T-cell (primary cell): Measurements from ENCODE around the gene C14orf119. TPM values are rescaled to one million over a fixed set of nuclear protein-coding genes. Genes with fewer than 3 reads are reported as not detected.

Experiments used
- ATAC-seq, 4 experiments: fragments of 200-7000 bp in 3 of 4; fragments of 150-1000 bp in 1 of 4; cut with Tn5 transposase; replicated peaks in 1 of 4; 1 replicate in 3 of 4; 2 replicates in 1 of 4; pipeline ENCODE4 v1.10.0; 2021; ENCODE audit warnings: moderate library complexity in 3 of 4, mild to moderate bottlenecking in 2 of 4, moderate number of reproducible peaks in 1 of 4
- CTCF ChIA-PET, 2 donors: fragments of 300-600 bp; sonication (Branson Sonifier 250); formaldehyde crosslinking; loops; one replicate each; lab custom pipeline; 2022; ENCODE audit warnings: antibody characterized with exemption in 2 of 2; lab: Charles Lee
- POLR2A ChIA-PET, 2 donors: fragments of 300-600 bp; sonication (Branson Sonifier 250); formaldehyde crosslinking; loops; one replicate each; lab custom pipeline; 2022; ENCODE audit warnings: antibody characterized with exemption in 2 of 2; lab: Charles Lee
- DNase-seq, 35 experiments: peaks; one replicate each; pipeline versions ENCODE4 v3.0.0 to v3.0.0-alpha.2; 2013 to 2023
- H3K27ac ChIP-seq: one replicate; pipeline ENCODE4 v1.5.1; 2013; ENCODE audit warnings: low read length
- H3K27me3 ChIP-seq, 2 experiments: replicated peaks in 1 of 2; 1 replicate in 1 of 2; 2 replicates in 1 of 2; pipeline versions ENCODE4 v1.6.1 to v1.7.0; 2013; ENCODE audit warnings: low read length in 1 of 2, mixed read lengths in 1 of 2; ENCODE audit not compliant: control insufficient read depth in 2 of 2, insufficient read depth in 2 of 2; ENCODE audit errors: extremely low read depth in 1 of 2
- H3K36me3 ChIP-seq, 2 donors: 1 replicate in 1 of 2; 2 replicates in 1 of 2; pipeline versions ENCODE4 v1.6.1 to v1.7.0; 2013; ENCODE audit warnings: low read length in 1 of 2; ENCODE audit not compliant: control insufficient read depth in 2 of 2, insufficient read depth in 1 of 2; ENCODE audit errors: extremely low read depth in 1 of 2
- H3K4me1 ChIP-seq, 2 experiments: 1 replicate in 1 of 2; 2 replicates in 1 of 2; pipeline versions ENCODE4 v1.6.1 to v1.7.0; 2013; ENCODE audit warnings: low read length in 2 of 2, mixed read lengths in 1 of 2; ENCODE audit not compliant: insufficient read depth in 2 of 2, control insufficient read depth in 1 of 2; ENCODE audit errors: extremely low read depth in 1 of 2
- H3K4me3 ChIP-seq, 2 donors: 1 replicate in 1 of 2; 2 replicates in 1 of 2; pipeline versions ENCODE4 v1.5.1 to v1.7.0; 2013; ENCODE audit warnings: mild to moderate bottlenecking in 2 of 2, low read length in 1 of 2, moderate library complexity in 1 of 2; ENCODE audit not compliant: control insufficient read depth in 1 of 2; ENCODE audit errors: extremely low read depth in 1 of 2
- H3K9me3 ChIP-seq: 2 replicates; pipeline ENCODE4 v1.7.0; 2013
- H3K27ac Mint-ChIP-seq, 2 donors: one replicate each; pipeline ENCODE4 v1.8.0; 2020 to 2021; ENCODE audit warnings: mild to moderate bottlenecking in 2 of 2, mixed read lengths in 2 of 2
- H3K27me3 Mint-ChIP-seq, 2 donors: one replicate each; pipeline ENCODE4 v1.8.0; 2021 to 2022; ENCODE audit warnings: mixed read lengths in 2 of 2
- H3K36me3 Mint-ChIP-seq: one replicate; pipeline ENCODE4 v1.8.0; 2021; ENCODE audit warnings: mixed read lengths
- H3K4me1 Mint-ChIP-seq, 3 donors: one replicate each; pipeline ENCODE4 v1.8.0; 2020 to 2022; ENCODE audit warnings: mixed read lengths in 3 of 3, mild to moderate bottlenecking in 1 of 3
- H3K4me3 Mint-ChIP-seq, 3 donors: one replicate each; pipeline ENCODE4 v1.8.0; 2020 to 2022; ENCODE audit warnings: mild to moderate bottlenecking in 3 of 3, mixed read lengths in 3 of 3, moderate library complexity in 3 of 3
- H3K9me3 Mint-ChIP-seq, 3 donors: one replicate each; pipeline ENCODE4 v1.8.0; 2020 to 2022; ENCODE audit warnings: mixed read lengths in 3 of 3
- WGBS: methylation state at CpG from one replicate; pipeline ENCODE4 v1.1.5; 2013; ENCODE audit warnings: missing lambda C conversion rate; ENCODE audit not compliant: insufficient coverage; 5-methylcytosine and 5-hydroxymethylcytosine counted together
- total RNA-seq, 35 experiments: library from RNA in 6 of 35; stranded (reverse) in 6 of 35; fragments of 120-200 nt in 1 of 35; gene quantifications; one replicate each; pipeline versions ENCODE4 v1.2.1 to v1.2.4 and lab custom pipeline; 2013 to 2026

C14orf119 gene
- total RNA-seq, 5 donors from 2014 or later (not counting 1 experiment from before 2014, with no cell fraction given) = 9.5 to 47.7 (median 43.6) TPM

DNA sequence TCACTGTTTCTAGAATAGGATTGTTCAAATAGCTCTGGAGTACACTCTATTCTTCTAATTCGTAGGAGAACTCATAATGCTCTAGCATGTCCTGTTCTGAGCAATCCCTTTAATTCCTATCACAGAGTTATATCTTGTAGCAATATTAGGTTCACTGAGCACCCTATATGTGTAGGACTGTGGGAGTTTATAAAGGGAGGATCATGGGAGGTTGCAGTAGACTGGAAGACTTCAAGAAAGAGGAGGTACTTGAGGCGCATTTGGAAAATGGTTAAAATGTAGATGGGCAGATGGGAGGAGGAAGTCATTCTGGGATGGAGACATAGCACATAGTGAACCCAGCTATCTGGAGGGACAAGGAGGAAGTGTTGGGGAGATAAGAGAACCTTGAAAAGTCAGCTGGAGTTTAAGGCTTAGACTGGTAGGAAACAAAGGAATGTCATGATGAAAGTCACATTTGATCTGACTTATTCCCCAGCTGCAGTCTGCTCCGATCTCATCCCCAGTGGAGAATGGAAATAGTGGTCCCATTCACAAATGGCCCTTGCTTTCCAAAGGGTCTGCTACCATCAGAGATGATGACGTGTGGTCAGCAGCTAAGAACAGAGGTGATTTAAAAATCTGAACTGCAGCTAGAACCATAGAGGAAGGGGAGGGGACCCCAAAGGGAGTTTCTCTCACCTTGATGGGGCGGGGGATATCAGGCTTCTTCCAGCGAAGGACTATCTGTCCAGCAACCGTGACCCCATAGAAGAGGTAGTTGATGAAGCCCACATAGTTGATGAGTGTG, 33.9 kb downstream of the C14orf119 start:
- H3K36me3 Mint-ChIP-seq = peaks cover 6% of the 10 kb centered on the region
- no peak overlapping the region for H3K27ac Mint-ChIP-seq
- H3K9me3 Mint-ChIP-seq = no peaks in the 10 kb centered on the region
- H3K4me1 ChIP-seq = peaks cover 0 to 4% of the 10 kb centered on the region in 2 experiments
- no peak overlapping the region for H3K4me3 ChIP-seq
- H3K9me3 ChIP-seq = no peaks in the 10 kb centered on the region
- WGBS = 89% methylated on average over 5 of the region's 7 CpGs
- peaks cover 6 to 15% (median 9%) of the 10 kb centered on the region in 3 donors for H3K4me1 Mint-ChIP-seq
- no peak overlapping the region for H3K4me3 Mint-ChIP-seq
- peaks cover 5 to 11% of the 10 kb centered on the region in 2 donors for H3K27me3 Mint-ChIP-seq
- no peaks in the 10 kb centered on the region for H3K36me3 ChIP-seq
- ChIA-PET CTCF (interaction anchor here (0.5 to 1.1 kb wide), 4 partner anchors 8 to 558 kb away, joined by 3 to 6 read pairs (median 4); no protein-coding TSS in a partner anchor), POLR2A (interaction anchor here in 1 of 2 donors (0.6 kb wide), 1 partner anchor 1480 kb away, joined by 3 read pairs; no protein-coding TSS in a partner anchor)
- ATAC-seq = no peak
- peaks cover 0 to 20% of the 10 kb centered on the region in 2 experiments for H3K27me3 ChIP-seq
- DNase-seq = no peak
- no peak overlapping the region for H3K27ac ChIP-seq

- POLR2A ChIA-PET = interaction anchor here in 1 of 2 donors (0.6 to 0.8 kb wide), 2 partner anchors 147 to 1480 kb away, joined by 3 read pairs; no protein-coding TSS in a partner anchor
- Histone ChIP-seq H3K4me3 (no peak overlapping the region), H3K27ac (no peak overlapping the region), H3K9me3 (no peaks in the 10 kb centered on the region), H3K36me3 (no peaks in the 10 kb centered on the region), H3K4me1 (peaks cover 0 to 4% of the 10 kb centered on the region in 2 experiments), H3K27me3 (peaks cover 0 to 22% of the 10 kb centered on the region in 2 experiments)
- Mint-ChIP-seq H3K4me3 (no peak overlapping the region), H3K4me1 (peaks cover 6 to 15% (median 9%) of the 10 kb centered on the region in 3 donors), H3K36me3 (peaks cover 6% of the 10 kb centered on the region), H3K9me3 (no peaks in the 10 kb centered on the region), H3K27me3 (peaks cover 5 to 11% of the 10 kb centered on the region in 2 donors), H3K27ac (no peak overlapping the region)
- CTCF ChIA-PET = interaction anchor here (0.9 to 1.1 kb wide), 4 partner anchors 8 to 250 kb away, joined by 3 to 5 read pairs (median 4); no protein-coding TSS in a partner anchor
- 83% methylated on average over 3 of the region's 7 CpGs for WGBS
- ATAC-seq = no peak
- no peak for DNase-seq
Measured at GRCh38 chr14:23129759-23130316, 34.5 kb downstream of the C14orf119 start.

GRCh38 chr14:23130871-23131270, 35.6 kb downstream of the C14orf119 start:
- no peaks in the 10 kb centered on the region for H3K9me3 ChIP-seq
- DNase-seq (no peak), ATAC-seq (no peak)
- WGBS = 60% methylated on average over 2 of the region's 3 CpGs
- no peak overlapping the region for H3K27ac ChIP-seq
- Mint-ChIP-seq H3K27ac (no peak overlapping the region), H3K4me1 (peaks cover 6 to 15% (median 9%) of the 10 kb centered on the region in 3 donors), H3K9me3 (no peaks in the 10 kb centered on the region), H3K4me3 (no peak overlapping the region), H3K27me3 (peaks cover 5 to 11% of the 10 kb centered on the region in 2 donors), H3K36me3 (peaks cover 6% of the 10 kb centered on the region)
- no peaks in the 10 kb centered on the region for H3K36me3 ChIP-seq
- H3K27me3 ChIP-seq = peaks cover 0 to 22% of the 10 kb centered on the region in 2 experiments
- H3K4me3 ChIP-seq = no peak overlapping the region
- ChIA-PET POLR2A (interaction anchor here in 1 of 2 donors (0.8 kb wide), 1 partner anchor 148 kb away, joined by 3 read pairs; no protein-coding TSS in a partner anchor), CTCF (interaction anchor here in 1 of 2 donors (1.1 kb wide), 1 partner anchor 9 kb away, joined by 3 read pairs; no protein-coding TSS in a partner anchor)
- H3K4me1 ChIP-seq = peaks cover 0 to 4% of the 10 kb centered on the region in 2 experiments

DNA sequence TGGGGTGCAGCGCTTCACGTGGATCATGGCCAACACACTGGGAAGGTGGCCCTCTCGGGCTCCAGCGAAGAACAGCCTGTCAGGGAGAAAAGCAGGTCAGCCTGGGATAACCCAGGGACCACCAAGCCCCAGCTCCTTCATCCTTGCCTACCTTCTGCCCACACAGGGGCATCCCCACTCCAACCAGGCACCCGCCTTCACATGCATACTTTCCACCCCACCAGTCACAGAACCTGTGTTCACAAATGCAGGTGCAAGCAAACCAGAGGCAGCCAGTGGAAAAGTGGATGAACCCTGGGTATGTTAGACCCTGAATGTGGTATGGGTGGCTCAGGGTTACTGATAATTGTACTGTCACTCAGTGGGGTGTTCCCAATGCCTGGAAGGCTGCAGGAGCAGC, 36.2 kb downstream of the C14orf119 start:
- WGBS = 79% methylated on average over 2 of the region's 5 CpGs
- peaks cover 6% of the 10 kb centered on the region for H3K36me3 Mint-ChIP-seq
- H3K27me3 Mint-ChIP-seq = peaks cover 5 to 11% of the 10 kb centered on the region in 2 donors

GRCh38 chr14:23132970-23133369, 37.7 kb downstream of the C14orf119 start:
- peaks cover 4 to 12% (median 6%) of the 10 kb centered on the region in 3 donors for H3K4me1 Mint-ChIP-seq

More for the DNA sequence above, 36.2 kb downstream of the C14orf119 start:
- H3K9me3 Mint-ChIP-seq = no peaks in the 10 kb centered on the region
- no peak for ATAC-seq
- Histone ChIP-seq H3K36me3 (no peaks in the 10 kb centered on the region), H3K27ac (no peak overlapping the region), H3K9me3 (no peaks in the 10 kb centered on the region), H3K27me3 (peaks cover 0 to 23% of the 10 kb centered on the region in 2 experiments), H3K4me1 (peaks cover 0 to 4% of the 10 kb centered on the region in 2 experiments), H3K4me3 (no peak overlapping the region)
- H3K4me3 Mint-ChIP-seq = no peak overlapping the region
- ChIA-PET POLR2A (no interaction called here), CTCF (interaction anchor here in 1 of 2 donors (0.6 kb wide), 2 partner anchors 118 to 1085 kb away, joined by 3 read pairs; no protein-coding TSS in a partner anchor)
- no peak overlapping the region for H3K27ac Mint-ChIP-seq
- H3K4me1 Mint-ChIP-seq = peaks cover 6 to 15% (median 9%) of the 10 kb centered on the region in 3 donors
- DNase-seq = no peak

GRCh38 chr14:23136566-23137133, 41.3 kb downstream of the C14orf119 start:
- 93% methylated on average over 13 of the region's 16 CpGs for WGBS
- H3K9me3 ChIP-seq = no peaks in the 10 kb centered on the region
- CTCF ChIA-PET = interaction anchor here in 1 of 2 donors (0.7 kb wide), 1 partner anchor 204 kb away, joined by 3 read pairs; no protein-coding TSS in a partner anchor
- no peaks in the 10 kb centered on the region for H3K36me3 ChIP-seq
- peaks cover 0 to 12% of the 10 kb centered on the region in 2 experiments for H3K27me3 ChIP-seq
- H3K27ac ChIP-seq = no peak overlapping the region
- ATAC-seq (no peak), DNase-seq (no peak)
- POLR2A ChIA-PET = no interaction called here
- Mint-ChIP-seq H3K36me3 (no peaks in the 10 kb centered on the region), H3K27ac (no peak overlapping the region), H3K4me1 (no peaks in the 10 kb centered on the region), H3K9me3 (no peaks in the 10 kb centered on the region), H3K27me3 (no peaks in the 10 kb centered on the region), H3K4me3 (no peak overlapping the region)
- H3K4me3 ChIP-seq = no peak overlapping the region
- H3K4me1 ChIP-seq = no peaks in the 10 kb centered on the region

More at GRCh38 chr14:23132970-23133369, 37.7 kb downstream of the C14orf119 start:
- no peak overlapping the region for H3K27ac Mint-ChIP-seq
- no peaks in the 10 kb centered on the region for H3K9me3 Mint-ChIP-seq
- CTCF ChIA-PET = no interaction called here
- Histone ChIP-seq H3K27ac (no peak overlapping the region), H3K4me1 (peaks cover 0 to 4% of the 10 kb centered on the region in 2 experiments), H3K9me3 (no peaks in the 10 kb centered on the region), H3K4me3 (no peak overlapping the region), H3K36me3 (no peaks in the 10 kb centered on the region), H3K27me3 (peaks cover 0 to 17% of the 10 kb centered on the region in 2 experiments)
- H3K27me3 Mint-ChIP-seq = peaks cover 5 to 11% of the 10 kb centered on the region in 2 donors
- POLR2A ChIA-PET = no interaction called here
- DNase-seq (no peak), ATAC-seq (no peak)
- H3K36me3 Mint-ChIP-seq = peaks cover 6% of the 10 kb centered on the region
- WGBS = no CpG with 5 or more reads among the region's 8 CpGs
- H3K4me3 Mint-ChIP-seq = no peak overlapping the region
